HG03135 (cell line): ENCODE measurements around the gene METTL15.
"Not testable (repeated sequence)": the region's sequence is repeated elsewhere in the genome, so short reads cannot be mapped to it uniquely, and the experiment has no call there.

Experiments used
- ATAC-seq: cut with Tn5 transposase; IDR thresholded peaks from one replicate; pipeline ENCODE4 v1.9.1; 2021; ENCODE audit warnings: mild to moderate bottlenecking, moderate library complexity; ENCODE audit not compliant: unreplicated experiment

The METTL15 gene

DNA sequence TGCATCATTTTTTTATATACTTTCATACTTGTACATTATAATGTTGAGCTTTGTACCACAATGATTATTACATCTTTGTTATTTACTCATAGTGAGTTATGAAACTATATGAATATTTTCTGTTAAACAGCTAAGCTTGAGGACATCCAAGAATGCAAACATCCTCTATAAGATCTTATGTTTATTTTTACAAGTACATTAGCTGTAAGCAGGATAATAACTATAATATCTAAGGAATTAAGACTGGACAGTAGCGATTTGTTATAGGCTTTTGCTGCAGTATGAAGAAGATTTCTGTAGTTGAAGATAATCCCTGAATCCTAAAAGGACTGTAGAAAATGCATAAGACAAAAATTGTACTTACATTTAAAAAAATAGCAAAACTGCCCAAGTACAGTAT is 176.0 kb downstream of the METTL15 start:
- ATAC-seq = no peak

DNA sequence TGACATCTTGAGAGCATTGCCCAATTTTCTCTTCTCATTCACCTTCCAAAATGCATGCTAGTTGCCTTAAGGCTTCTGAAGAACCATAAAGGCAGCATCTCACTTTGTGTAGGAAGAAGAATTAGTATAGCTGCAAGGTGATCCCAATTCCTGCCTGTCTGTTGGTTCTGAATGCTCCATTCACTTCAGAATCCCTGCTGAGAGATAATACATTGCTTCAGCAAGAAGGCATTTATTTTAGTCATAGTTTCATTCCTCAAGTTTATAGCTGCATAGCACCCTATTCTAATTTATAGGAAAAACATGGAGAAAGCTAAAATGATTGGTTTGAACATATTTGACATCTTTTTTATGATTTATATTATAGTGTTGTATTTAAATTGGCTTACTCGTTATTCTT is 181.3 kb downstream of the METTL15 start:
- ATAC-seq = no peak

DNA sequence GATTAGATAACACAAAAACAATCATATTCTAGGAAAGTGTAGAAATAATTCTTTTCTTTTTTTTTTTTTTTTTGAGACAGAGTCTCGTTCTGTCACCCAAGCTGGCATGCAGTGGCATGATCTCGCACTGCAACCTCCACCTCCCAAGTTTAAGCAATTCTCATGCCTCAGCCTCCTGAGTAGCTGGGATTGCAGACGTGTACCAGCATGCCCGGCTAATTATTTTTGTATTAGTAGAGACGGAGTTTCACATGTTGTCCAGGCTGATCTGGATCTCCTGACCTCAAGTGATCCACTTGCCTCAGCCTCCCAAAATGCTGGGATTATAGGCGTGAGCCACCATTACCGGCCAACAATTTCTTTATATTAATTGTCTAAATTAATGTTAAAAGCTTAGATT is 182.8 kb downstream of the METTL15 start:
- not testable (repeated sequence) for ATAC-seq

DNA sequence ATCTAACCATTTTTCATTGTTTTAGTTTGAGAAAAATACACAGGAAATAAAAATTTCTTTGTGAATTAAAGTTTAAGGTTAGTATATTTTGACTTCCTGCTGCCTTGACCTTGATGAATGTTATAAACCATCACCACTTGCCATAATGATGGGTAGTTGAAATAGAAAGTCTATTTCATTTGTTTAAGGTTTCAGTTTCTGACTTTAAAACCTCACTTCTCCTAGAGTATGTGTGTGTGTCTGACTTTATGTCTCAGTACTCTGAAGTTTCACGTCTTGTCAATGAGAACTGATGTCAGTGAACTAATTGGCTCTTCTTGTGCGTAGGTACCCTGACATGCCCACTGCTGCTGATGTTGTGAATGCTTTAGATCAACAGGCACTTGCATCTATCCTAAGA is 188.2 kb downstream of the METTL15 start:
- ATAC-seq = no peak

DNA sequence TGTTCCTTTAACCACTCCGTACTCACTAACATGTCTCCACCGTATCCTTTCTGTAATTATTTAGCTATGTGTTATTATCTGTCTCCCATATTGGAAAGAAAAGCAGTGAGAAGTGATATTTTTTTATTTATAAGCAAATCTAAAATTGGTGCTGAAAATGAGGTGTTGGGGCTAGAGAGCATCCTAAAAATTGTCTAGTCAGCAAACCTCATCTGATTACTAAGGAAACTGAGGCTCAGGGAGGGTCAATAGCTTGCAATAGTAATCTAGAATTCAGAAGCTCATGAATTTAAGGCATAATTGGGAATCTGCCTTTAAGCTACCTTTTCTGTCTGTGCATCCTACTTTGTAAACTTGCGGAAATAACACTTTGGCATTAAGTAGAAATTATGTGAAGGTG is 190.0 kb downstream of the METTL15 start:
- no peak for ATAC-seq

DNA sequence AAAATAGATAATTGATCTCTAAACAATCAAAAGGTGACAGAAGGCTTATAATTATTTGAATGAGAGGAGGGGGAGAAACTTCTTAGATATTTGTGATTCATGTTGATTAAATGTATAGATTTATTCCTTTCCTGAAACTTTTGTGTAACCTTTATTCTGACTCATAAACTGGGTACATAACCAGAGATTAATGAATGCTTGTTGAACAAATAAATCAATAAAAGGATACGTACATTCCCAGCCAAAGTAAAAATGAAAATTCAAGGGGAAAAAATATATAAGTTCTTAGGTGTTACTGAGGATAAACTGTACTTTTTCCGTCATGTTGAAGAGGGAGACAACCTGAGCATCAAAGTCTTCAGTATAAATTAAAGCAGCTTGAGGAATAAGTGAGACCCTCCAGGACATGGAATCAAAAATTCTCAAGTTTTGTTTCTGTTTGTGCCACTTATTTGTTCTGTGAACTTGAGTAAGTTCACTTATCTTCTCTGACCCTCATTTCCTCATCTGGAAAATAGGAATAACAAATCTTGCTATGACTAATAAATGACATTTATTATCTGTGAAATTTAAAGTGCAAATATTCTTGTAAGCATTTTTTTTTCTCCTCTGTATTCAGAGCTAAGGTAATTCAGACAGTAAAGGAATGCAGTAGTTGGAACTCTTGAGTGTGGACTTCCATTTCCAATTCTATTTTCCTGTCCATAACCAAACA is 195.4 kb downstream of the METTL15 start:
- no peak for ATAC-seq

DNA sequence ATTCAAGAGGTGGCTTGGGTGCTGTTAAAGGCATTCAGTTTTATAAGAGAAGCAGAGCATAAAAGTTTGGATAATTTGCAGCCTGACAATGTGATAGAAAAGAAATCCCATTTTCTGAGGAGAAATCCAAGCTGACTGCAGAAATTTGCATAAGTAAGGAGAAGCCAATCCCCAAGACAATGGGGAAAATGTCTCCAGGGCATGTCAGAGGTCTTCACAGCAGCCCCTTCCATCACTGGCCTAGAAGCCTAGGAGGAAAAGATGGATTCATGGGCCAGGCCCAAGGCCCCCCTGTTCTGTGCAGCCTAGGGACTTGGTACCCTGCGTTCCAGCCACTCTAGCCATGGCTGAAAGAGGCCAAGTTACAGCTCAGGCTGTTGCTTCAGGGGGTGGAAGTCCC is 207.3 kb downstream of the METTL15 start:
- ATAC-seq = no peak

DNA sequence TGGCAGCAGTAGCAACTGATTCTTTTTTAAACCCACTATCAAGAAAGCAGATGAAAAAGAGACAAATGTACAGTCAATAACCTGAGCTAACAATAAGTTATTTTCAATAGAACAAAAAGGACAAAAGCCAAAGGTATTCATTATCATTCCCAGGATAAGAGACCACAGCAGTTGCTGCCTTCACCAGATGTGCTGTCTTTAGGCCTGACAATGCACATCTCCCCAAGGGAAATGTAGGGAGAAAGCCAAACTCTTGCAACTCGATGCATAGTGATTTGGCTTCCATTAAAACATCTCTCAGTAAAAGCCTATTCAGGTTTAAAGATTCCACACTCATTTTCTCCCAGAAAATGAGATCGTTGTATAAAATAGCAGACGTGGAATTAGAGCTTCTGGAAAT is 210.7 kb downstream of the METTL15 start:
- ATAC-seq = no peak

DNA sequence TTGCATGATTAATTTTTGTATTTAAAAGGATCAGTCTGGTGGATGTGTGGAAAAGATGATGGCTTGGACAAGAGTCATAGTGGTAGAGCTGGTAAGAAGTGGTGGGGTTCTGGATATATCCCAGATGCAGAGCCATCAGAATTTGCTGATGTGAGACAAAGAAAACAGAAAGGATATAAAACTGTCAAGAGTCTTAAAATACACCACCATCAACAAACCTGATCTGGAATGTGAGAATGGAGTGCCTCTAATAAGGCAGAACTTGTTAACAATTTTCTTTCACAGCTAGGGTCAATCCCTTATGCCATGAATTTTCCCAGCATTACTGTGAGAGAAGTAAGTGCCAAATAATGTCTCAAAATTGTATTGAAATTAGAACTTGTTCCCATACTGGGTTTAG is 215.4 kb downstream of the METTL15 start:
- no peak for ATAC-seq

DNA sequence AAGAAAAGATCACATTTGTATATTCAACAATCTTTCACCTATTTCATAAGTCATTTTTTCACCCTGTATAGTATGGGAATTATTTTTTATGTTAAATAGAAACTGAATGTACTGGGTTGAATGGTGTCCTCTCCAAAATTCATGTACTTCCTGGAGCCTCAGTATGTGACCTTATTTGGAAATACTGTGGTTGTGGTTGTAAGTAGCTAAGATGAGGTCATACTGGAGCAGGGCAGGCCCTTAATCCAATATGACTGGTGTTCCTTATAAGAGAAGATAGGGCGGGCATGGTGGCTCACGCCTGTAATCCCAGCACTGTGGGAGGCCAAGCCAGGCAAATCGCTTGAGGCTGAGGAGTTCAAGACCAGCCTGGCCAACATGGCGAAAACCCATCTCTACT is 224.2 kb downstream of the METTL15 start:
- not testable (repeated sequence) for ATAC-seq

DNA sequence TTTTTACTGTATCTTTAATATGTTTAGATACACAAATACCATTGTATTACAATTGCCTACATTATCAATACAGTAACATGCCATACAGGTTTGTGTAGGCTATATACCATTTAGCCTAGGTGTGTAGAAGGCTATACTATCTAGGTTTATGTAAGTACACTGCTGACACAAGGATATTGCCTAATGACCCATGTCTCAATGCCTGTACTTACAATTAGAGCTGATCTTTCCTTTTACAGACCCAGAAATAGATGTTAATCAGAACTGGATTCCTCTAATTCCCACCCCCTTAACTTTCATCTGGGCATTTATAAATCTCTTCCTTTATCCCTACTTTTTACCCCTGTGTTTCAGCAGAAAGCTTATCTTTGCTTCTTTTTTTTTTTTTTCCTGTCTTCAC is 229.5 kb downstream of the METTL15 start:
- no peak for ATAC-seq

DNA sequence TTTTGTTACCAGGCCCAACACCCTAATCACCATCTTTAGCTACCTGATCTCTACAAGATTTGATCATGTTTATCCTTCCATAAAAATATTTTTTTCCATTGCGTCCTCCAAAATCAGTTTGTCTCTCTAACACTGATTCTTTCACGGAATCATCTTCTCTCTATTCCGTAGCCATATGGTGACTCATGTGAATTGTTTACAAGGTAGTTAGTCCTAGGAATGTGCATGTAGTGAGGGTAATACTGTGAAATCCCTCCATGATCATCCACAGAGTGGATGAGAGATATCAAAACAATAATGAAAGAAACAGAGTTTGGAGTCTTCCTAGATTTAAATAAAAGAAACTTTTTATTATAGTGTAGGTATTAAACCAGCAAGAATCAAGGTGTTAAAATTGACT is 230.2 kb downstream of the METTL15 start:
- no peak for ATAC-seq

DNA sequence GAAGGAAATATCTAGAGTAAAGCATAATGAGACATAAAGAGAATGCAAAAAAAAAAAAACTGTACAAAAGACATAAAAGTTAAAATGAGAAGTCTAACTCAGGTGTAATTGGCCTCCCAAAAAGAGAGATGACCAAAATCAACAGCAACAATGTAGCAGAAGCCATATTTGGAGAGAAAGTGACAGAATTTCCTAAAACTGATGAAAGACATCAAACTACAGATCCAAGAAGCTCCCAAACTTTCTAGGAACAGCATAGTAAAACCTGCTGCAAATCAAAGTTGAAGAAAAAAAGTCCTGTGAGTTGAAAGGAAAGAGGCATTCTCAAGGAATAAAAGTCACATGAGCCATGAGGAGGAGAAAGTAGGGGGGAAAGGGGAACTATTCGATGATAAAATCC is 231.3 kb downstream of the METTL15 start:
- ATAC-seq = no peak

DNA sequence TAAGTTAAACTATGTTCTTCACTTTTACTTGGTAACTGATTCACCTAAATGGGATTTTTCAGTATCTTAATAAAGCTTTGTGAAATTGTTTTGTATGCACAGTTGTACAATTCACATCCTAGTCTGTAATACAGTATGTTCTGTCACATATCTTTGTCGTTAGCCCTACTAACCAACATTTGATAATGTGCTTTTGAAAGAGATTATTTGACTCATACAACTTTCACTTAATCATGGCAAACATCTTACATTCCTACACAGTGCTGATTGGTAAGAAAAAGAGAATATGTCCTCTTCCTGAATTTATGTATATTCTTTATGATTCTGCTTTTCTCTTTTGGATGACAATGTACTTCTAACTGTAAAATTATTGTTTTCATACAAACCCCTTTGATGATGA is 234.5 kb downstream of the METTL15 start:
- no peak for ATAC-seq

DNA sequence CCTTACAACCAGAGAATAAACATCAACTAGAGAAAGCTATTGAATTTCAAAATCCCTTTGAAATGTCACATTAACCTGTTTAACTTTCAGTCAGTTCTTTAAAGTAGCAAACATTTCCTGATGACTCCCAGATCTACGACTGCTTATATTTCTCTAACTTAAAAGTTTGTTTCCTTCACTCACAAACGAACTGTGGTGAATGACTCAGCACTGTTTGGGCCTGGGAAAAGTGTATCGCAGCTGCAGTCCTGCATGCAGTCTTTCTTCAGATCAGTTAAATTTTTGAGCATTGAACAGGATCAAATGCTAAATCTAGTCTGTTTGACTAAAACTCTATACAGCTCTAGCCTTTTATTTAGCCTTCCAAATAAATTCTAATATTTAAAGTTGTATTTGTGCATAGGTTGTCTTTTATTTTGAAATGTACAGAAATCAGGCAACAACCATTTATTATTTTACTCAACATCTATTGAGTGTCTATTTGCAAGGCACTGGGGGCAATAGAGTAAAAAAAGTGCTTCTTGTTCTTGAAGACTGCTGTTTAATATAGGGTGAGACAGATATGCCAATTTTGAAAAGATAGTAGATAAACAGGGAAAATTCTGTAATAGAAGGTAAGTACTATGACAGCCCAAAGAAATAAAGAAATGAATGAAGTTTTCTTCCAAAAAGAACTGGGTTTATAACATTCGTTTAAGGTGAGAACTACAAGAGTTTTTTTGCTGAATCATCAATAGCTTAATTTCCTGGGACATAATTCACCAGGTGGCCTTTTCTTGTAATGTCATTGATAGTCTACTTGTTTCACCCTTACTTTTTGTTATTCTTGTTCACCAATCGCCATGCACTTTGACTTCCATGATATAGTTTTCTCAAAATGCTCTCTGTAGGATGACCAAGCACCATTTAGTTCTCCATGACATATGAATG is 235.4 kb downstream of the METTL15 start:
- no peak for ATAC-seq

DNA sequence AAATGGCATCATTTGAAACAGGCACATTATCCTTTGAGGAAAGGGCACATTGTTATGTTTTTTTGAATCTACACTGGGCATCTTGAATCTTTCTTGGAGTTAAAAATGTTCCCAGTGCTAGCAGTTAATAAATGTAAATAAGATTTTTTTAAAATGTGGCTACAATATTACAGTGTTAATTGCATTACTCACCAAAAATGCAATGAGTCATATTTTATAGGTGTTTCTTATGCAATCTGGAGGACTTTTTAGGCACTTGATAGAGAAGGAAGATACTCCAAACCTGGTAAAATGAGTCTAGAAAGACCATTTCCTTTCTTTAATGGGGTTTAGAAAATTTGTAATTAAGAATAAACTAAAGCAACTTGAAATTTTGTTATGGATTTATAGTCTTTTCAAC is 238.0 kb downstream of the METTL15 start:
- ATAC-seq = no peak

DNA sequence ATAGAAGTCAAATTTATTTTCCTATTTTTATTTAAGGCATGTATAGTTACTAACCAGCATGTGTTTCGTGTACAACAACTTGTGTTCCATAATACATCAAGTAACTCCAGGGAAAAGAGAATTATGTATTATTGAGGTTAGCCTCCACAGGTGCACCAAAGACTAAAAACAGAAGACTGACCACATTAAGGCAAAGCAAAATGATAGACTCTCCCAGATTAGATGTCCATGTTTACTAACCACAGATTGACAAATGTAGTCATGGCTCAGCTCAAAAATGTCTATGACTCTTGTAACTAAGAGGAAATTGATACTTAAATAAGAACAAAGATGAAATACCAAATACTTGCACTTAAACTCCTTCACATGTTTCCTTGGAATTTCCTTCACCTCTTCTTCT is 238.5 kb downstream of the METTL15 start:
- no peak for ATAC-seq

DNA sequence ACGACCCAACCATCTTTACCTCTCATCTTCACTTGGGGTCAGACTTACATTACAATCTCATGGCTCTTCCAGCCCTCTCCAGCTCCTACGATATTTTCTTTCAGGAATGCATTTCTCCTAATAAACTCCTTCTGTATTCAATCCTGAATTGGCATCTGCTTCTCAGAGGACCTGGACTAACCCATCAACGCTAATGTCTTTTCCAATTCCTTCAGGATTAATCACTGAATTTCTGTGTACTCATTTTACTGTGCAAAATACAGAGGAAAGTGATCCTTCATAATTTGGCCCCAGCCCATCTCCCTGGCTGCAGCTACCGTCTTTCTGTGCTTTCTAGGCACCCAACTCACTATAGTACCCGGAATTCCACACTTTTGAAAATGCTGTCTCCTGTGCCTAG is 239.2 kb downstream of the METTL15 start:
- ATAC-seq = no peak

DNA sequence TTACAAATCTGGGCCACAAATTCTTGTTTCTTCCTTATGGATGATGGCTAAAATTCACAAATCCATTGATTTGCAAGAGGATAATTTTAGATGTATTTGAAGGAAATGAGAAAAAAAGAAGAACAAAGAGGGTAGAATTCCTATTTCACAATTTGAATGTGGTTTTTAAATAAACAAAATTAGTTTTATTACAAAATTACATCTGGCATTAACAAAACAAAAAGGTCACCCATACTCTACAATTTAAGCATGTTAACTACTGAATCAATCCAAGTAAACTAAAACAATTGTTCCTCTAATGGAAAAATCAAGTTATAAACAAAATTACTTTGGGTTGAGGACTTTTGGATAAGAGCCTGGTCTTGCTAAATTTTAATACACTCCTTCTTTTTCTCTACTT is 242.0 kb downstream of the METTL15 start:
- no peak for ATAC-seq

DNA sequence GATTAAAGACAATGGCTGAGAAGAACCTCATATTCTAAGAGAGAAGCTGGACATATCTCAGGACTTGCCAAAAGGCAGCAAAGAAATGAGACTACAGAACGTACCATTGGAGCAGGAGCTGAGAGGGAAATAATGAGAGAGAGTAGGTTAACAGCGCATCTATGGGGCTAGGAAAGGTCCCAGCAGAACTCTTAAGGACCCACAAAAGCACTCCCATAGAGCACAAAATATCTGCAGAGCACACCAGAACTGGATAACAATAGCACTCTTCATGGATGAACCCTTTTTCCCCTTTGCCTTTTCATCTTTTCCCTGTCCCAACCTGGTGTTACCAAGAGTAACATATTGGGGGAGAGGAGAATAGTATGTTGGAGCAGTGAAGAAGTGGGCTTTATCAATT is 245.8 kb downstream of the METTL15 start:
- no peak for ATAC-seq

DNA sequence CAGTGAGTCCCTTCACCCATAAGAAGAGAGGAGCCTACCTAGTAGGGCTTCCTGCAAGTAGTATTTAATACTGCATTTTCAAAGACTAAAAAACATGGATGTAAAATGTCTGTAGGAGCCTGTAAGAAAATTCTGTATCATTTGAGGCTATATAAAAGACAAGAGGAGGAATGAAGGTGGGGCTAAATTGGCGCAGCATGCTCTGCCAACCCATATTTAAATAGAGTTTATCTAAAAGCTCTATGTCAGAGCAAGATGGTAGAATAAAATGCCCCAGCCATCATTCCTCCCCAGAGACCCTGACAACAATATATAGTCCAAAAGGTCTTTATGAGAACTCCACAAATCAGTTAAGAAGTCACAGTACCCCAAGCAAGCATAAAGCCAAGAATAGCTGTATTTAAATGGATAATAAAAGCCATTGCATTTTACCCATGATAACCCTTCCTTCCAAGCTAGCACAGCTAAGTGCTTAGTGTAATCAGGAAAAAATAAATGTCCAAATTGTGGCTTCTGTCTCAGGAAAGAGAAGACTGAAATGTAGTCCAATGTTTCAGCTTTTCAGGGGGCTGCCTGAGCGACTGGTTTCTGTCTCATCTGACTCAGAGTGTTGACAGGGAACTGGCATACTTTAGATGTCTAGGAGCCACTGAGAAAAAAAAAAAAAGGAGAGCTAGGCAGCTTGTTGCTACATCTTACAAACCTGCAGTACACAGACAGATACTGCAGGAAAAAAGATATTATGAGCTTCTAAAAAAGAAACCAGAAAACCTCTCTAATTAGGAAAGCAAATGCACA is 258.6 kb downstream of the METTL15 start:
- no peak for ATAC-seq
